Nephron progenitor cell (in vitro differentiated cells): Measurements from ENCODE around the gene PGA5.

Source experiments
- DNase-seq: peaks from one replicate; pipeline ENCODE4 v3.0.0; 2021
- H3K27ac Mint-ChIP-seq: 2 replicates; pipeline ENCODE4 v1.8.0; 2021; ENCODE audit warnings: mild to moderate bottlenecking, moderate library complexity, mixed read lengths
- H3K27me3 Mint-ChIP-seq: 2 replicates; pipeline ENCODE4 v1.8.0; 2021; ENCODE audit warnings: mild to moderate bottlenecking, low read depth, mixed read lengths; ENCODE audit not compliant: poor library complexity
- H3K36me3 Mint-ChIP-seq: 2 replicates; pipeline ENCODE4 v1.8.0; 2021; ENCODE audit warnings: low read depth, mixed read lengths
- H3K4me1 Mint-ChIP-seq: 2 replicates; pipeline ENCODE4 v1.8.0; 2021; ENCODE audit warnings: mixed read lengths
- H3K4me3 Mint-ChIP-seq: 2 replicates; pipeline ENCODE4 v1.8.0; 2021; ENCODE audit warnings: mild to moderate bottlenecking, moderate library complexity, mixed read lengths
- H3K9me3 Mint-ChIP-seq: 2 replicates; pipeline ENCODE4 v1.8.0; 2021; ENCODE audit warnings: mild to moderate bottlenecking, moderate library complexity, mixed read lengths
- TF ChIP-seq, protein P1 (sequence below): fragments of 200-600 bp; sonication (generic); IDR thresholded peaks from 2 replicates; pipeline ENCODE4 v1.5.0; 2021; ENCODE audit warnings: antibody characterized with exemption

PGA5 gene

DNA sequence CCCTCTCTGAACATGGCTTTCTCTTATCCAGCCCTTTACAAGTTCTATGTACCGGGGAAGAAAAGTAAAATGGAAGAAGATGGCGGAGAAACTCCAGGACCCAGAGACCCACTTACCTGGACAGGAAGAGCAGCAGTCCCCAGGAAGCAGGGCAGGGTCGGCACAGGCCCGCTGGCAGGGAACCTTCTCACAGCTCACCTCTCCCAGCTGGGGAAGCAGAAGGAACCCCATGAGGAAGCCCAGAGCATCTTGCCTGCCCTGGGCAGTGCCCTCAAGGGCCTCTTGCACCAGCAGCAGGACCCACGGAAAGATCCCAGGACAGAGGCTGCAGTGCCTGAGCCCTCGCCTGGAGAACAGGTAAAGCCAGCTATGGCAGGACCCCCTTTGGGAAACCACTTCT, 23.4 kb downstream of the PGA5 start:
- TF ChIP-seq, protein P1, sequence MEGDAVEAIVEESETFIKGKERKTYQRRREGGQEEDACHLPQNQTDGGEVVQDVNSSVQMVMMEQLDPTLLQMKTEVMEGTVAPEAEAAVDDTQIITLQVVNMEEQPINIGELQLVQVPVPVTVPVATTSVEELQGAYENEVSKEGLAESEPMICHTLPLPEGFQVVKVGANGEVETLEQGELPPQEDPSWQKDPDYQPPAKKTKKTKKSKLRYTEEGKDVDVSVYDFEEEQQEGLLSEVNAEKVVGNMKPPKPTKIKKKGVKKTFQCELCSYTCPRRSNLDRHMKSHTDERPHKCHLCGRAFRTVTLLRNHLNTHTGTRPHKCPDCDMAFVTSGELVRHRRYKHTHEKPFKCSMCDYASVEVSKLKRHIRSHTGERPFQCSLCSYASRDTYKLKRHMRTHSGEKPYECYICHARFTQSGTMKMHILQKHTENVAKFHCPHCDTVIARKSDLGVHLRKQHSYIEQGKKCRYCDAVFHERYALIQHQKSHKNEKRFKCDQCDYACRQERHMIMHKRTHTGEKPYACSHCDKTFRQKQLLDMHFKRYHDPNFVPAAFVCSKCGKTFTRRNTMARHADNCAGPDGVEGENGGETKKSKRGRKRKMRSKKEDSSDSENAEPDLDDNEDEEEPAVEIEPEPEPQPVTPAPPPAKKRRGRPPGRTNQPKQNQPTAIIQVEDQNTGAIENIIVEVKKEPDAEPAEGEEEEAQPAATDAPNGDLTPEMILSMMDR = no peak
- Mint-ChIP-seq H3K4me1 (no peaks in the 10 kb centered on the region), H3K9me3 (no peaks in the 10 kb centered on the region), H3K4me3 (no peak overlapping the region), H3K36me3 (peaks cover 55% of the 10 kb centered on the region), H3K27ac (no peak overlapping the region), H3K27me3 (peaks cover 5% of the 10 kb centered on the region)
- no peak for DNase-seq

DNA sequence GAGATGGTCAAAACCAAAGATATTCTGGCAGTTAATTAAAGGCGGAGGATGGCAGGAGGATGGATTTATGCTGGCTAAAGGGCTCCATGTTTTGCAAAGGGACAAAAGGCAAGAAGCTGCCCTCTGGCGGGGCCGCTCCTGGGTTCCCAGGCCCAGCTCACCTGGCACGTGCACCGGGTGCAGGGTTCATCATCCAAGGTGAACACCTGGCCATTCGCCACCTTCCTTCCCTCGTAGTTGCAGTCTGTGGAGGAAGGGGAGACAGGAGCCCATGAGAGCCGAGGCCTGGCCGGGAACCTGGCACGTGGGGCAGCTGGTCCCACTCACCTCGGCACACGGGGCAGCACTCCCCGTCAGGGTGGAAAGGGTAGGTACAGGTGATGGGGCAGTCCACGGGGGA, 23.8 kb downstream of the PGA5 start:
- no peak for DNase-seq
- TF ChIP-seq, protein P1 = no peak
- H3K27ac Mint-ChIP-seq = no peak overlapping the region
- H3K9me3 Mint-ChIP-seq = no peaks in the 10 kb centered on the region
- no peak overlapping the region for H3K4me3 Mint-ChIP-seq
- no peaks in the 10 kb centered on the region for H3K4me1 Mint-ChIP-seq
- H3K27me3 Mint-ChIP-seq = peaks cover 5% of the 10 kb centered on the region
- peaks cover 51% of the 10 kb centered on the region for H3K36me3 Mint-ChIP-seq

DNA sequence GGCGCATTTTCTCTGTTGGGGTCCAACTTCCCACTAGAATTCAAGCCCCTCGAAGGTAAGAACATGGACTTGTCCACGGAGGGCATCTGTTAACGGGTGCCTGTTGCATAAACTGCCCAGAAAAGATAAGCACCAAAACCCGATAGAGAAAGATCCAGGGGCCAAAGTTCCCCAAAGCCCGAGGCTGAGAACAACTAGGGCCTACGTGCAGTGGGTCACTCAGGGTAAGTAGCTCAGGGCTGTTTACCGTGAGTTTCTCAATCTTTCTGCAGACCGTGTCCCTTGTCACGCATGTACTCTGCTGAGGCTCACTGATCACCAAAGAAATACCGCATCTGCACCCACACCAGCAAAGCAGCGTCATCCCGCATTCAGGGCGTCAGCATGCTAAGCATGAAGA, 24.4 kb downstream of the PGA5 start:
- H3K27me3 Mint-ChIP-seq = peaks cover 5% of the 10 kb centered on the region
- no peak overlapping the region for H3K4me3 Mint-ChIP-seq
- H3K36me3 Mint-ChIP-seq = peaks cover 49% of the 10 kb centered on the region
- H3K27ac Mint-ChIP-seq = no peak overlapping the region
- H3K4me1 Mint-ChIP-seq = no peaks in the 10 kb centered on the region
- TF ChIP-seq, protein P1 = no peak
- no peaks in the 10 kb centered on the region for H3K9me3 Mint-ChIP-seq
- no peak for DNase-seq

DNA sequence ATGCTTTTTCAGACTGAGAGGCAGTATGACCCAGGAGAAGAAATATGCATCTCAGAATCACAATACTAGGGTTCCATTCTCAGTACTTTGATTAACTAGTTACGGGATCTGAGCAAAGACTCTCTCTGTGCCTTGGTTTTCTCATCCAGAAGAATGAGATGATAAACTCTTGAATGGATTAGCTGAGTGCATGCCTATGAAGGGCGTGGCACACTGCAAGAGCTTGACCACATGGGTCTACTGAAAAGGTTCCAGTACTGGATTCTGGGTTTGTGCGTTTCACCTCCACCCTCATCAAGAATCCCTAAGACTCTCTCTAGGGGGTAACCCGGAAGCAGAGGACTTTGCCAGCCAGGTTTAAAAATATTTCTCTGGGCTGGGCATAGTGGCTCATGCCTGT, 25.6 kb downstream of the PGA5 start:
- Mint-ChIP-seq H3K4me3 (no peak overlapping the region), H3K36me3 (peaks cover 41% of the 10 kb centered on the region)

DNA sequence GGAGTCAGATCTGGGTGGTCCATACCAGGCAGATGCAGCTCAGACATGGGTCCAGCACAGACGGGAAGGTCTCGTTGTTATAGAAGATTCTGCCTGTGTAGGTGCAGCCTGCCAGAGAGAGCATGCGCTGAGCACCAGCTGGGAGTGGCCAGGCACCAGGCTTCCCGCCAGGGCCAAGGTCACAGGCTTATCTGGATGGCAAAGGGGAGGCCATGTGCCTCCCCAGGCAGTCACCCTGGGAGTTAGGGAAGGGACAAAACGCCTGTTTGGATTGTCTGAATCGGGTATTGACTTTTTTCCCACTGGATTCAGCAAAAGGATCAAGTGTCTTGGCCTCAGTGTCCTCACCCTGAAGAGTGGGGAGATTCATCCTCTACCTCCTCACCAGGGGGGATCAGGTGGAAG, 26.5 kb downstream of the PGA5 start:
- DNase-seq = no peak
- Mint-ChIP-seq H3K36me3 (peaks cover 41% of the 10 kb centered on the region), H3K4me3 (no peak overlapping the region), H3K27ac (peak overlapping the region; percentile 80), H3K4me1 (no peaks in the 10 kb centered on the region), H3K9me3 (no peaks in the 10 kb centered on the region), H3K27me3 (peaks cover 5% of the 10 kb centered on the region)
- TF ChIP-seq, protein P1 = no peak

More for the DNA sequence above, 25.6 kb downstream of the PGA5 start:
- DNase-seq = no peak
- Mint-ChIP-seq H3K27ac (no peak overlapping the region), H3K27me3 (peaks cover 5% of the 10 kb centered on the region), H3K4me1 (no peaks in the 10 kb centered on the region), H3K9me3 (no peaks in the 10 kb centered on the region)
- TF ChIP-seq, protein P1 = no peak

DNA sequence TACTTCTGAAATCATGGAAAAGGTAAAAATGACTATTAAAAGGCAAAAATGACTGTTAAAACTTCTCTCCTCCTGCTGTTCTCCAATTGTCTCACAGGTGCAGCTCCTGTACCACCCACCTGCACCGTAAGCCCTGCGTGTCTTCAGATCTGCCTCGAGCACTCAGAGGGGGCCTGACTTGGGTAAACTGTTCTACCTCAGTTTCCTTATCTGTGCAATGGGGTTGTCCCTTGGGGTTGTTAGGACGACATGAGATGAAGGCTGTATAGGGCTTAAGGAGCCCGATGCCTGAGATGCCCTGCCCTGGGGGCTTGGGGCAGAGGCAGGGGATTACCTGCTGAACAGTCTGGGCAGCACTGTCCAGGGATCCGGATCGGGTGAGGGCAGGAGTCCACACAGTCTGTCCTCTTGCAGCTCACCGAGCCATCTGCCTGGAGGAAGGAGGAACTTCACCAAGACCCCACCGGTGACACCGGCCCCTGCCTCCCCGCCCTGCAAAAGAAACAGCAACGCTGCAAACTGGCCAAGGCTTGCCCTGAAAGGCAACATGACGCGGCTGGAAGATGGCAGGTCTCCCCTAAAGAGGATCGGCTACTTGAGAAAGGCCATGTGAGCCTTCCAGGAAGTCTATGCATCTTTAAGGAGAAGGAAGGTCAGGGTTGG, 27.7 kb downstream of the PGA5 start:
- Mint-ChIP-seq H3K4me1 (no peaks in the 10 kb centered on the region), H3K27me3 (peaks cover 5% of the 10 kb centered on the region), H3K36me3 (peaks cover 35% of the 10 kb centered on the region), H3K27ac (no peak overlapping the region), H3K4me3 (no peak overlapping the region), H3K9me3 (no peaks in the 10 kb centered on the region)
- TF ChIP-seq, protein P1 = no peak
- no peak for DNase-seq
